B cell (primary cell): ENCODE measurements around the gene ATG2A. TPM values are rescaled to one million over a fixed set of nuclear protein-coding genes. Genes with fewer than 3 reads are reported as not detected.

Source experiments
- ATAC-seq: fragments of 200-7000 bp; cut with Tn5 transposase; one replicate; pipeline ENCODE4 v1.10.0; 2021; ENCODE audit warnings: low read depth, mild to moderate bottlenecking, moderate number of reproducible peaks, moderate library complexity
- CTCF ChIA-PET: fragments of 350-600 bp; sonication (Branson Sonifier 250); formaldehyde crosslinking; loops from one replicate; lab custom pipeline; 2021; ENCODE audit warnings: antibody characterized with exemption, inconsistent platforms; lab: Charles Lee
- POLR2A ChIA-PET: fragments of 350-600 bp; sonication (Branson Sonifier 250); formaldehyde crosslinking; loops from one replicate; lab custom pipeline; 2021; ENCODE audit warnings: antibody characterized with exemption; lab: Charles Lee
- DNase-seq: peaks from one replicate; pipeline ENCODE4 v3.0.0; 2013
- H2AFZ ChIP-seq: 2 replicates; pipeline ENCODE4 v1.6.1; 2012; ENCODE audit warnings: mild to moderate bottlenecking, low read depth, low read length; ENCODE audit not compliant: insufficient read depth, poor library complexity, severe bottlenecking
- H3K27ac ChIP-seq, 2 donors: 1 replicate in 1 of 2; 2 replicates in 1 of 2; pipeline ENCODE4 v1.5.1; 2012 to 2013; ENCODE audit warnings: low read length in 2 of 2, mild to moderate bottlenecking in 2 of 2, moderate library complexity in 1 of 2
- H3K27me3 ChIP-seq, 4 experiments: fragments of 200-600 bp in 1 of 4; sonication (generic) in 1 of 4; replicated peaks in 1 of 4; 1 replicate in 2 of 4; 2 replicates in 2 of 4; pipeline versions ENCODE4 v1.6.1 to v1.7.0; 2013 to 2016; ENCODE audit warnings: low read length in 3 of 4, mild to moderate bottlenecking in 2 of 4, mixed read lengths in 1 of 4, moderate library complexity in 1 of 4; ENCODE audit not compliant: insufficient read depth in 4 of 4, control insufficient read depth in 3 of 4; ENCODE audit errors: control extremely low read depth in 1 of 4
- H3K36me3 ChIP-seq, 2 experiments: replicated peaks in 1 of 2; 1 replicate in 1 of 2; 2 replicates in 1 of 2; pipeline versions ENCODE4 v1.6.1 to v1.7.1; 2013; ENCODE audit warnings: low read length in 1 of 2; ENCODE audit not compliant: insufficient read depth in 2 of 2, control insufficient read depth in 1 of 2; ENCODE audit errors: control extremely low read depth in 1 of 2, extremely low read depth in 1 of 2
- H3K4me1 ChIP-seq, 2 donors: fragments of 200-600 bp in 1 of 2; sonication (generic) in 1 of 2; 1 replicate in 1 of 2; 2 replicates in 1 of 2; pipeline versions ENCODE4 v1.5.1 to v1.6.1; 2013 to 2017; ENCODE audit warnings: low read length in 2 of 2; ENCODE audit not compliant: control insufficient read depth in 2 of 2, insufficient read depth in 2 of 2
- H3K4me2 ChIP-seq: replicated peaks from 2 replicates; pipeline ENCODE3; 2012; ENCODE audit warnings: mild to moderate bottlenecking, low read depth, low read length; ENCODE audit not compliant: poor library complexity, severe bottlenecking
- H3K4me3 ChIP-seq, 5 experiments: fragments of 200-600 bp in 1 of 5; sonication (generic) in 1 of 5; 1 replicate in 3 of 5; 2 replicates in 2 of 5; pipeline versions ENCODE4 v1.5.1 to v1.7.0; 2011 to 2016; ENCODE audit warnings: low read length in 4 of 5, mild to moderate bottlenecking in 4 of 5, low read depth in 2 of 5, control low read depth in 1 of 5, moderate library complexity in 1 of 5; ENCODE audit not compliant: insufficient read depth in 1 of 5; ENCODE audit errors: control extremely low read depth in 1 of 5, extremely low read depth in 1 of 5
- H3K79me2 ChIP-seq: fragments of 200-600 bp; sonication (generic); one replicate; pipeline ENCODE4 v1.6.0; 2016; ENCODE audit warnings: low read length; ENCODE audit not compliant: control insufficient read depth, insufficient read depth
- H3K9ac ChIP-seq: fragments of 200-600 bp; sonication (generic); 2 replicates; pipeline ENCODE4 v1.6.1; 2017; ENCODE audit warnings: mild to moderate bottlenecking, low read length, moderate library complexity
- H3K9me3 ChIP-seq, 3 donors: one replicate each; pipeline versions ENCODE4 v1.6.1 to v1.7.1; 2013; ENCODE audit warnings: low read length in 2 of 3; ENCODE audit not compliant: control insufficient read depth in 2 of 3, insufficient read depth in 1 of 3; ENCODE audit errors: control extremely low read depth in 1 of 3
- H4K20me1 ChIP-seq: 2 replicates; pipeline ENCODE4 v1.6.0; 2012; ENCODE audit warnings: mild to moderate bottlenecking, low read length; ENCODE audit not compliant: insufficient read depth, control insufficient read depth, poor library complexity, severe bottlenecking
- H3K27ac Mint-ChIP-seq: one replicate; pipeline ENCODE4 v1.8.0; 2021; ENCODE audit warnings: mixed read lengths
- H3K27me3 Mint-ChIP-seq: one replicate; pipeline ENCODE4 v1.8.0; 2021; ENCODE audit warnings: mixed read lengths
- H3K4me1 Mint-ChIP-seq: one replicate; pipeline ENCODE4 v1.8.0; 2021; ENCODE audit warnings: mixed read lengths
- H3K4me3 Mint-ChIP-seq: one replicate; pipeline ENCODE4 v1.8.0; 2021; ENCODE audit warnings: mixed read lengths
- H3K9me3 Mint-ChIP-seq: one replicate; pipeline ENCODE4 v1.8.0; 2022; ENCODE audit warnings: mixed read lengths; ENCODE audit not compliant: insufficient read depth
- CTCF ChIP-seq: fragments of 200-600 bp; IDR thresholded peaks from one replicate; pipeline ENCODE4 v1.8.0; 2022; ENCODE audit warnings: antibody characterized with exemption, mild to moderate bottlenecking
- EZH2 ChIP-seq: IDR thresholded peaks from 2 replicates; pipeline ENCODE4 v1.6.1; 2012; ENCODE audit warnings: borderline replicate concordance, low read depth, mild to moderate bottlenecking, moderate library complexity, low read length; ENCODE audit not compliant: insufficient read depth, poor library complexity, severe bottlenecking
- WGBS: methylation state at CpG from one replicate; pipeline ENCODE4 v1.1.5; 2013; ENCODE audit warnings: missing lambda C conversion rate; ENCODE audit not compliant: insufficient coverage; 5-methylcytosine and 5-hydroxymethylcytosine counted together
- intact Hi-C: fragments of 100-400 bp; cut with micrococcal nuclease; formaldehyde crosslinking; loops from one replicate; pipeline ENCODE4 v1.10.0; 2022
- polyA plus RNA-seq: library from polyadenylated mRNA; depleted of rRNA; stranded (reverse); fragments of >200 nt; gene quantifications from 2 replicates; pipeline ENCODE4 v1.2.3, GENCODE V29; 2012
- total RNA-seq, 2 donors: library from RNA; stranded (reverse); fragments of 120-200 nt in 1 of 2; gene quantifications; 1 replicate in 1 of 2; 2 replicates in 1 of 2; pipeline versions ENCODE4 v1.2.3 to v1.2.4, GENCODE V29; 2013 to 2022

The ATG2A gene
- total and polyA plus RNA-seq, 2 donors (not counting 1 experiment from before 2014, with no cell fraction given), result 24.3 to 38.6 TPM

- H2AFZ ChIP-seq, result no peak overlapping the region
These were observed 68.0 kb downstream of the ATG2A start for GRCh38 chr11:64848826-64849597.

More at GRCh38 chr11:64848826-64849597, 68.0 kb downstream of the ATG2A start:
- H3K9ac ChIP-seq, result peak overlapping the region; percentile 36
- peak overlapping the region; percentile 59 to 100 for H3K27ac ChIP-seq
- H3K79me2 ChIP-seq, result peaks cover 29% of the 10 kb centered on the region
- H4K20me1 ChIP-seq, result no peaks in the 10 kb centered on the region
- H3K4me2 ChIP-seq, result peak overlapping the region; percentile 76
- no peaks in the 10 kb centered on the region for H3K9me3 ChIP-seq
- no peaks in the 10 kb centered on the region for H3K27me3 ChIP-seq
- H3K36me3 ChIP-seq, result peaks cover 0 to 9% of the 10 kb centered on the region in 2 experiments
- TF ChIP-seq CTCF (peak; percentile 23), EZH2 (no peak)
- peak; percentile 23 for ATAC-seq
- Mint-ChIP-seq H3K9me3 (no peaks in the 10 kb centered on the region), H3K27me3 (no peaks in the 10 kb centered on the region), H3K27ac (peak overlapping the region; percentile 90), H3K4me1 (peaks cover 74% of the 10 kb centered on the region), H3K4me3 (peak overlapping the region; percentile 55)
- POLR2A ChIA-PET, result interaction anchor here (0.5 to 8.7 kb wide), 14 partner anchors 10 to 1966 kb away, joined by 3 to 158 read pairs (median 5); partner anchors contain the start of genes ARL2, EHD1, SF1 and TM7SF2
- peak; percentile 89 for DNase-seq
- H3K4me1 ChIP-seq, result peaks cover 68 to 82% of the 10 kb centered on the region in 2 donors
- H3K4me3 ChIP-seq, result peak overlapping the region in 1 of 5 experiments; percentile 24
- 71% methylated on average over 15 of the region's 16 CpGs for WGBS
- intact Hi-C loops, result loop anchor here (10.0 kb wide), 1 partner anchor 104 kb away; the partner anchor contains the start of gene RASGRP2
- CTCF ChIA-PET, result interaction anchor here (0.6 to 29.2 kb wide), 29 partner anchors 14 to 466 kb away, joined by 3 to 1254 read pairs (median 8); partner anchors contain the start of genes ARL2, ATG2A, BATF2 and CDC42EP2
